SK-MEL-5 (cell line): ENCODE results near the gene UNC13C. TPM values are rescaled to one million over a fixed set of nuclear protein-coding genes. Genes with fewer than 3 reads are reported as not detected.

ENCODE experiments used
- DNase-seq: peaks from one replicate; pipeline ENCODE4 v3.0.0-alpha.2; 2016; ENCODE audit warnings: low read depth, low spot score
- in situ Hi-C: cut with HindIII; loops from 2 replicates; pipeline ENCODE4 v1.10.0; 2016; ENCODE audit warnings: low sequenced_read_pairs, high pct_unique_total_duplicates, low pct_unique_long_range_greater_than_20kb
- total RNA-seq: library from RNA; depleted of rRNA; stranded (reverse); fragments of >200 nt; shearing (Covaris generic); gene quantifications from 2 replicates; pipeline ENCODE4 v1.2.3, GENCODE V29; 2014

The UNC13C gene
- total RNA-seq, 1 experiment from 2014 or later: not detected

GRCh38 chr15:54088837-54089236, 110.6 kb downstream of the UNC13C start:
- no peak for DNase-seq
- in situ Hi-C loops: no loop called here

DNA sequence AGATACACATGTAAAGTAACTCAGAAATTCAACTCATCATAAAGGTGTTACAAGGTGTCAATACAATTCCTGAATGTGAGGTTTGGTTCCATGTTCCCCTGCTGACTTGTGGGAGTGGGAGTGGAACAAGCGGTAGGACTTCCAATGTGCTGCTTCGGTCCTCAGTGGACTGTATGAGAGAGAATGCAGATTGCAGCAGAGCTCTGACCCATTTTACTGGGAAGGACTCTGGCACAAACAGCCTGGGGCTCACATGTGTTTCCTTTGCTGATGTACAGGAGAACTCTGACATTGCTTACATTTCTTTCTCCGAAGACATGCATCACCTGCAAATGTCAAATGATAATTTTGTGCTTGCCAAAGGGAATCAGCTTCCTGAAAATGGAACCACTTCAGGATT, 111.5 kb downstream of the UNC13C start:
- in situ Hi-C loops: no loop called here
- no peak for DNase-seq

DNA sequence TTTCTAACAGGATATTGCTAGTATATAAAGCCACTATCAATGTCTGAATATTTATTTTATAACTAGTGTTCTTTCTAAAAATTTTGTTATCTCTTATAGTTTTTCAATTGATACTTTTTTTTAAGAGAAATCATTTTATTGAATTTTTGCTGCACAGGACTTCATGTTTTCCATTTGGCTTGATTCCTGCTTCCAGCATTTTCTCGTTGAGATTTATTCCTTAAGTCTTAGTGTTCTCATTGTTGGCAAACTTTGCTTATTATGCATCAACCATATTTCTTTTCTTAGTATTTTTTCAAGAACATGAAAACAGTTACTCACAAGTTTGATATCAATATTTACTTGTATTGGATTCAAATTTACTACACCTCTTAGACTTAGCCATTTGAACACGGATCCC, 113.4 kb downstream of the UNC13C start:
- in situ Hi-C loops: no loop called here
- DNase-seq: no peak

GRCh38 chr15:54094661-54095060, 116.4 kb downstream of the UNC13C start:
- in situ Hi-C loops: no loop called here
- no peak for DNase-seq

- DNase-seq: no peak
These were observed 118.8 kb downstream of the UNC13C start for GRCh38 chr15:54097019-54097418.

DNA sequence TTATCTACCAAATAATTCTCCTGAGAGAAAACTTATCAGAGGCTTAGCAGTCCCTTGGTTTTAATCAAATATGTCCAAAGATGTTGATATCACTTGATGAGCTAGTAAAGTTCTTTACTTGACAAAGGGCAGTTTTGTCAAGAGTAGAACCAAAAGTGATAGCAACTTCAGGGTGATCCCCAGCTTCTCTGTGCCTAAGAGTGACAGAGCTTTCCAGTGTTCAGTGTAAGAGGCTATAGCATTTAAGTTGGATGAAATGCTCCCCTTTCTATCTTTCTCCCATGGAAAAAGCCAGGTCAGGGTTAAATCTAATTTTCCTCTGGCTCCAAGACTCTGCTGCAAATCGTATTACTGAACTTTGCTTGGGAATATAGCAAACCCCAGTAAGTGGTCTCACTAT, 120.8 kb downstream of the UNC13C start:
- in situ Hi-C loops: no loop called here
- DNase-seq: no peak

More at GRCh38 chr15:54097019-54097418, 118.8 kb downstream of the UNC13C start:
- in situ Hi-C loops: no loop called here

GRCh38 chr15:54101664-54102270, 123.5 kb downstream of the UNC13C start:
- in situ Hi-C loops: no loop called here
- DNase-seq: no peak

DNA sequence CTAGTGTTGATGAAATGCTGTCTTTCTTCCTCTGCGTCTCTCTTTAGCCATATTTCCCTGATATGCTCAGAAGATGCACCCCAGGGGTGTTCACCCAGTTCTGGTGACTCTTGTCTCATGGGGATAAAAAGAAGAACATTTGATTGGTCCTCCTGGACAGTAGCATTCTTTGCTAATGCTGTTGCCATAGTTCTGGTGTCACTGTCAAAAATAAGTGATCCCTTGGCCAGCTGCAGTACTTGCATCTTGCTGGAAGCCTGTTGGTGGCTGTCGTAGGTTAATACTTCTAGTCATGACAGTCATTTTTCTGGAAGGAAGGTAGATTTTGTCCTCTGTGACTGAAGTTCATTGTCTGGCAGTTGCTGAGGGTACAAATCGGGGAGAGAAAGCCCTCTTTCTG, 124.5 kb downstream of the UNC13C start:
- in situ Hi-C loops: no loop called here
- no peak for DNase-seq

DNA sequence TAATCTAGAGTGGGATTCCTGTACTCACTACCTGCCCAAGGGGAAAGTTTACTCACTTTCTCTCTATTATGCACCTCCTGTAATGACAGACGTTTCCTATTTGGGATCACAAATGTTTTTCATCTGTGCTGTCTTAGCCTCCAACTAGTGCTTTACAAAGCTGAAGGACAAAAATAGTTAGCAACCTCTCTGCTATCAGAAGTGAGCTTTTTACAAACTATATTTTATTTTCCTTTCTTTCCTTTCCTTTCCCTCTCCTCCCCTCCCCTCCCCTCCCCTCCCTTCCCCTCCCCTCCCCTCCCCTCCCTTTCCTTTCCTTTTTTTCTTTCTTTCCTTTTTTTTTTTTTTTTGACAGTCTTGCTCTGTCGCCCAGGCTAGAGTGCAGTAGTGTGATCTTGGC, 130.8 kb downstream of the UNC13C start:
- no peak for DNase-seq
- in situ Hi-C loops: no loop called here

DNA sequence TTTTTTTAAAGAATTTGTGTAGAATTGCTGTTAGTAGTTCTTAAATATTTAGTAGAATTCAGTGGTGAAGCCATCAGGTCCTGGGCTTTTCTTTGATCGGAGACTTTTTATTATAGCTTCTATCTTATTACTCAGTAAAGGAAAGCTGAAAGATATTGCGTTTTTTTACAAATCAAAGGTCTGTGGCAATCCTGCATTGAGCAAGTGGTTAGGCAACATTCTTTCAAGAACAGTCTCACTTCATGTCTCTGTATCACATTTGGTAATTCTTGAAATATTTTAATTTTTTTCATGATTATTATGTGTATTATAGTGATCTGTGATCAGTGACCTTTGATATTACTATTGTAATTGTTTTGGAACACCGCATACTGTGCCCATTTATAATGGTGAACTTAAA, 140.8 kb downstream of the UNC13C start:
- in situ Hi-C loops: no loop called here
- DNase-seq: no peak

- no peak for DNase-seq
- in situ Hi-C loops: no loop called here
These were observed 142.8 kb downstream of the UNC13C start for GRCh38 chr15:54120949-54121463.

DNA sequence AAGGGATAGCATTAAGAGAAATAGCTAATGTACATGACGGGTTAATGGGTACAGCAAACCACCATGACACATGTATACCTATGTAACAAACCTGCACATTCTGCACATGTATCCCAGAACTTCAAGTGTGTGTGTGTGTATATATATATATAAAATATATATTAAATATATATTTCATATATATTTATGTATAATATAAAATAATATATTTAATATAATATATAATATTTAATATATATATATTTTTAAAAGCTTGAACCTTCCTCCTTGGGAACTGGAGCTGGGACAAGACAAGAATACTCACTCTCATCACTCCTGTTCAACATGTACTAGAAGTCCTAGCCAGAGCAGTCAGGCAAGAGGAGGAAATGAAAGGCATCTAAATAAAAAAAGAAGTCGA, 149.3 kb downstream of the UNC13C start:
- in situ Hi-C loops: no loop called here
- DNase-seq: no peak

DNA sequence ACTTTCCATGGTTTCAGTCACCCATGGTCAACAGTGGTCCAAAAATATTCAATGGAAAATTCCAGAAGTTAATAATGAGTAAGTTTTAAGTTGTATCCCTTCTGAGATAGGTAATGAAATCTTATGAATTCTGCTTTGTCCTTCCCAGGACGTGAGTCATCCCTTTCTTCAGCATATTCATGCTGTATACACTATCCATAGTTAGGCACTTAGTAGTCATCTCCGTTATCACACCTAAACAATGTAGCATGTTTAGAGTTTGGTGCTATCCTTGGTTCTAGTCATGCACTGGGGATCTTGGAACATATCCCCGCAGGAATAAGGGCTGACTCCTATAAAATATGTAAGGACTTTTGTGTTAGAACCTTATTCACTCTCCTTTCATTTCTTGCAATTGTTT, 153.2 kb downstream of the UNC13C start:
- in situ Hi-C loops: no loop called here

DNA sequence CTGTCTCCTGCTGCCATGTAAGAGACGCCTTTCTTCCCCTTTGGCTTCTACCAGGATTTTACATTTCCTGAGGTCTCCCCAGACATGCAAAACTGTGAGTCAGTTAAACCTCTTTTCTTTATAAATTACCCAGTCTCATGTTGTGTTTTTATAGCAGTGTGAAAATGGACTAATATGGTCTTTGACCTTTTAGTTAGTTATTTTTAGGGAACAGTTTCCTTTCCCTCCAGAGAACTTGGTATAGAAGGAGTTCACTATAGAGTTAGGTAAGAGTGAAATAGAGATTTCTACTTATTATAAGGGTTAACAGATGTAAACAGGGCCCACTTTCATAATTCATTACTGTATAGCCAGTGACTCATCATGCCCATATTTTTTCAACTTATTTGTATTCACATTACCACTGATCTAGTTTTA, 170.9 kb downstream of the UNC13C start:
- in situ Hi-C loops: no loop called here
- no peak for DNase-seq

More for the DNA sequence above, 153.2 kb downstream of the UNC13C start:
- peak; percentile 1 for DNase-seq

DNA sequence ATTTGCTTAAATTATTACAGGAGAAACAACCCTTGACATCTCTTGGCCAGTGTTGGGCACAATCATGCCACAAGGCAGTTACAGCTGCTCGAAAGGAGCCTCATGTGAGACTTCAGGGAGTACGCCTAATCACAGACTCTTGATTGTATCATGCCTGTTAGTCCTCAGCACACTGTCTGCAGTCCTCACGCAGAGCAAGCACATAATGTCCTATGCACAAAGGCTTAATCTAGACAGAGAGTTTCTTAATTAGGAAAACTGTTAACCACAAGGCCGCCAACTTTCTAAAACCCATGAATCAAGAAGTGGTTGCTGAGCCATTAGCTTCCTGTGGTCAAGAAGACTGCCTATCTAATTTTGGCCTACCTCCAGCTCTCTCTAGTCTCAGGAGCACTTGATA, 172.0 kb downstream of the UNC13C start:
- DNase-seq: no peak
- in situ Hi-C loops: no loop called here

DNA sequence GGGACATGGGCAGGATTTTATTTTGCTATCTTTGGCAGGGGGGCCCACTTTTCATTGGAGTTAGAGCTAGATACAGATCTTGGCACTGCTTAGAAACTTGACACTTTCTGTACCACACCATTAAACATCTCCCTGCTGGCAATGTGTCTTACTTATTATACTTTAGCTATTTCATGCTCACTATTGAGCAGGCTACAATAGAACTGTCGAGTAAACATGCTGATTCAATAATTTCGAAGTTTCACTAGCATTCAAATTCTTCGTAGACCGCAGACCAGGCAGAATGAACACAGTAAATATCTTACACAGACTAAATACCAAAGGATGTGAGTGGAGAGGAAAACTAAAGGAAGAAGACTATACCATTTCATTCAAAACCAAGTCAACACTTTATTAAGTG, 180.8 kb downstream of the UNC13C start:
- in situ Hi-C loops: no loop called here
- DNase-seq: no peak

GRCh38 chr15:54187325-54187724, 209.1 kb downstream of the UNC13C start:
- peak; percentile 2 for DNase-seq
- in situ Hi-C loops: no loop called here

GRCh38 chr15:54197995-54198394, 219.8 kb downstream of the UNC13C start:
- no peak for DNase-seq
- in situ Hi-C loops: no loop called here

DNA sequence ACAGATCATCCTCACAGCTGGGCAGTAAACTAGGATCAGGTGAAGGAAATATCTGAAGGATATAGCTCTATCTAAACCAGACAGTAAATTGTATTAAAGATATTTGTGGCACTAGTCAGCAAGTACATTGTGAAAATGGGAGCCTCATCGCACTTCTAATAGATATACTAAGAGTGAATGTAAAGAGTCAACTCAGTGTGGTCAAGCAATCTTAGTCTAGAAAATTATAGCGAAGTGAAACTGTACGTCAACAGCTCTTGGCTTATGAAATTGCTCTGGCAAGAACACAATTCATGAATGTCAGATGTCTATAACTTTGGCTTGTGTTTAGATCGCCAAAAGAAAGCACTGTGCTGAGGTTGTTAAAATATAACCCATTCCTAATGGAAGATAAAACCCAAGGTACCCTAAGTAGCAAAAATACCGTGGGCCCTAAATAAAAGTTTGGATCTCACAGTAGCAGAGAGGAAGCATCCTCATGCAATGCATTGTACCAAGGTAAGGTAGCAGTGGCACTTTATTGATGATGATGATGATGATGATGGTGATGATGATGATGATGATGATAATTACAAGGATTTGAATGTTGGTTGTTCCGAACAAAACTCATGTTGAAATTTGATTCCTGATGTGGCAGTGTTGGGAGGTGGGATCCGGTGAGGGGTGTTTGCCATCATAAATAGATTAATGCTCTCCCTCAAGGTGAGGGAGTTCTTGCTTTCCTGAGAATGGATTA, 228.5 kb downstream of the UNC13C start:
- DNase-seq: no peak
- in situ Hi-C loops: no loop called here
